Tibial artery (tissue), 4 donors: ENCODE measurements around the gene COG3.

ENCODE experiments used
- DNase-seq, 2 donors: peaks; one replicate each; pipeline ENCODE4 v3.0.0-alpha.2; 2019
- H3K27ac ChIP-seq, 2 donors: fragments of 200-600 bp; sonication (generic) in 1 of 2; 1 replicate in 1 of 2; 2 replicates in 1 of 2; pipeline ENCODE4 v1.5.1; 2018 to 2019; ENCODE audit warnings: mild to moderate bottlenecking in 1 of 2
- H3K27me3 ChIP-seq, 2 donors: fragments of 200-600 bp; sonication (generic) in 1 of 2; one replicate each; pipeline versions ENCODE4 v1.5.1 to v1.6.0; 2016 to 2019
- H3K36me3 ChIP-seq, 3 donors: fragments of 200-600 bp; sonication (generic) in 2 of 3; one replicate each; pipeline ENCODE4 v1.5.1; 2016 to 2019; ENCODE audit warnings: mild to moderate bottlenecking in 2 of 3
- H3K4me1 ChIP-seq, 4 donors: fragments of 200-600 bp; sonication (generic) in 2 of 4; 1 replicate in 3 of 4; 2 replicates in 1 of 4; pipeline ENCODE4 v1.5.1; 2016 to 2019
- H3K4me3 ChIP-seq, 2 donors: fragments of 200-600 bp; sonication (generic) in 1 of 2; 1 replicate in 1 of 2; 2 replicates in 1 of 2; pipeline ENCODE4 v1.5.1; 2018 to 2019; ENCODE audit warnings: mild to moderate bottlenecking in 2 of 2
- H3K9me3 ChIP-seq, 3 donors: fragments of 200-600 bp; sonication (generic) in 1 of 3; one replicate each; pipeline ENCODE4 v1.5.1; 2016 to 2019
- CTCF ChIP-seq, 2 experiments: fragments of 200-600 bp in 1 of 2; fragments of 450-650 bp in 1 of 2; IDR thresholded peaks; one replicate each; pipeline ENCODE4 v1.5.1; 2017 to 2019; ENCODE audit warnings: antibody characterized with exemption in 2 of 2, mild to moderate bottlenecking in 1 of 2, moderate library complexity in 1 of 2
- intact Hi-C: fragments of 100-400 bp; cut with DNase I; formaldehyde crosslinking; loops from one replicate; pipeline ENCODE4 v1.15.0; 2023; ENCODE audit warnings: low total_unique reads

COG3 gene

DNA sequence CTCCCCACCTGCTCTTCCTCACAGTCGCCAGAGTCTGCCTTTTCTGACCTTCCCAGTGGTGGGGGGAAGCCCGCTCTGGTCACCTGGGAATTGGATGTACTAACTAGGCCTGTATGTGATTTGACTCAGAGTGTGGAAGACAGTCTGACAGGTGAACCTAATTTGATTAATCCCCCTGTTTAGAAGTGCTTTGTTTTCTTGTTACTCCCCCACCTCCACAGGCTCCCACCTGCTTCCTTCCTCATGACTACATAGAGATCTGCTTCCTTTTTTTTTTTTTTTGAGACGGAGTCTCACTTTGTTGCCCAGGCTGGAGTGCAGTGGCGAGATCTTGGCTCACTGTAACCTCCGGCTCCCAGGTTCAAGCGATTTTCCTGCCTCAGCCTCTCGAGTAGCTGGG is 44.0 kb downstream of the COG3 start:
- Histone ChIP-seq H3K36me3 (peaks cover 58 to 80% (median 62%) of the 10 kb centered on the region in 3 donors), H3K4me1 (no peaks in the 10 kb centered on the region), H3K27ac (no peak overlapping the region), H3K4me3 (no peak overlapping the region), H3K9me3 (no peaks in the 10 kb centered on the region), H3K27me3 (no peaks in the 10 kb centered on the region)
- no peak for DNase-seq
- TF ChIP-seq CTCF (IDR thresholded peaks at IDR 0.05), result no peak
- intact Hi-C loops, result no loop called here

DNA sequence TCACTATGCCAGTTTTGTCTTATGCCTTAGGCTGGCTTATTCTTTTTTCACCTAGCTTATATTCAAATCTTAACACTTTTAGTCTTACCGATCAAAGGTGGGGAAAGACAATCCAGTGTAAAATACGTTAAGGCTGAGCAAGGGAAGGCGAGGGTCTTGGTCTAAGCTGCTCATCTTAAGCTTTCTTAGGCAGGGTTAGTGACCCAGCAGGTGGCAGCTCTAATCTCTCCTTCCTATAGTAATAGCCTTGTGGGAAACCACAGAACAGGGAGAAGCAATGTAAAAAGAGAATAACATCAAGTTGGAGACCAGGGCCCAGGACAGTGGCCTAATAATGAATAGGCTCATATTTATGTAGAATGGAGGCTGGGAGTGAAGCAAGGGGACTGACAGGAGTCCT is 45.9 kb downstream of the COG3 start:
- intact Hi-C loops, result no loop called here
- TF ChIP-seq CTCF (IDR thresholded peaks at IDR 0.05), result no peak
- Histone ChIP-seq H3K27me3 (no peaks in the 10 kb centered on the region), H3K36me3 (peaks cover 56 to 79% (median 58%) of the 10 kb centered on the region in 3 donors), H3K4me1 (no peaks in the 10 kb centered on the region), H3K9me3 (no peaks in the 10 kb centered on the region), H3K4me3 (no peak overlapping the region), H3K27ac (no peak overlapping the region)
- no peak for DNase-seq

DNA sequence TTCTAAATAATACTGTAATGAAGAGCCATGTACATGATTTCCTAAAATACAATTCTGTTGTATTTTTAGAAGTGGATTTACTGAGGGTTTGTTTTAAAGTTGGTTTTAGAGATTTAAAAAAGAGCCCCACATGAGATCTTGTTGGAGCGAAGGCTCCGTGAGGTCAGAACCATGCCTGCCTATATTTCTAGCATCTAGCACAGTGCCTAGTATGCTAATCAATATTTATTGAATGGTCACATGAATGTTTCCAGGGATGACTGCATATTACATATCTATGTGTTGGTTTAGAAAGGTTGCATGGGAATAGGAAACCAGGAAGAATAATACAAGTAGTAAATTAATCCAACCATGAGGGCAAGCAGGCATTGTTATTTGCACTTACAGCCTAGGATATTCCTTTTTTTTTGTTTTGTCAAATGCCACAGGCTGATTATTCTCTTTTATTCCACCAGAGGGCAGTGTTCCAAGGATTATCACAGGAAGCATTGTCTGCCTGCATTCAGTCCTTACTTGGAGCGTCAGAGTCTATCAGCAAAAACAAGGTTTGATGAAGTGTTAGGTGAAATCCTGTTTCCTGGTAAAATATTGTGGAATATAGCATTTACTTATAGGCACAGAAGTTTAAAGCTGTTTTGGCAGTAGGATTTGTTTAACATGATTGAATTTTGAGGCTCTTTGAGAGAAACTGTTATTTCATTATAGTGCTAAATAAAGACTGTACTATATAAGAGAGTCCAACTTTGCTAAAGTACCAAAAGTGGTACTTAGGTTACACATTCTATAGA is 46.8 kb downstream of the COG3 start:
- Histone ChIP-seq H3K27ac (no peak overlapping the region), H3K36me3 (peaks cover 57 to 79% (median 58%) of the 10 kb centered on the region in 3 donors), H3K9me3 (no peaks in the 10 kb centered on the region), H3K27me3 (no peaks in the 10 kb centered on the region), H3K4me3 (no peak overlapping the region), H3K4me1 (no peaks in the 10 kb centered on the region)
- DNase-seq, result no peak
- intact Hi-C loops, result no loop called here
- TF ChIP-seq CTCF (IDR thresholded peaks at IDR 0.05), result peak; percentile 77 to 92

GRCh38 chr13:45512098-45512496 is 47.4 kb downstream of the COG3 start:
- H3K9me3 ChIP-seq, result no peaks in the 10 kb centered on the region
- peaks cover 56 to 79% (median 59%) of the 10 kb centered on the region in 3 donors for H3K36me3 ChIP-seq
- H3K4me3 ChIP-seq, result no peak overlapping the region
- no peak overlapping the region for H3K27ac ChIP-seq
- H3K4me1 ChIP-seq, result no peaks in the 10 kb centered on the region
- DNase-seq, result no peak
- H3K27me3 ChIP-seq, result no peaks in the 10 kb centered on the region
- intact Hi-C loops, result no loop called here
- TF ChIP-seq CTCF (IDR thresholded peaks at IDR 0.05), result no peak

GRCh38 chr13:45516757-45517156 is 52.0 kb downstream of the COG3 start:
- no peaks in the 10 kb centered on the region for H3K27me3 ChIP-seq
- peaks cover 55 to 77% (median 68%) of the 10 kb centered on the region in 3 donors for H3K36me3 ChIP-seq
- DNase-seq, result no peak
- no peaks in the 10 kb centered on the region for H3K4me1 ChIP-seq
- H3K27ac ChIP-seq, result no peak overlapping the region
- H3K9me3 ChIP-seq, result no peaks in the 10 kb centered on the region
- intact Hi-C loops, result no loop called here
- no peak for TF ChIP-seq CTCF (IDR thresholded peaks at IDR 0.05)
- H3K4me3 ChIP-seq, result no peak overlapping the region
